Measurements from ENCODE around the gene IGSF21. TPM values are rescaled to one million over a fixed set of nuclear protein-coding genes. Genes with fewer than 3 reads are reported as not detected.

Gene IGSF21
- total RNA-seq, 1 experiment from 2014 or later: 5.2 TPM

DNA sequence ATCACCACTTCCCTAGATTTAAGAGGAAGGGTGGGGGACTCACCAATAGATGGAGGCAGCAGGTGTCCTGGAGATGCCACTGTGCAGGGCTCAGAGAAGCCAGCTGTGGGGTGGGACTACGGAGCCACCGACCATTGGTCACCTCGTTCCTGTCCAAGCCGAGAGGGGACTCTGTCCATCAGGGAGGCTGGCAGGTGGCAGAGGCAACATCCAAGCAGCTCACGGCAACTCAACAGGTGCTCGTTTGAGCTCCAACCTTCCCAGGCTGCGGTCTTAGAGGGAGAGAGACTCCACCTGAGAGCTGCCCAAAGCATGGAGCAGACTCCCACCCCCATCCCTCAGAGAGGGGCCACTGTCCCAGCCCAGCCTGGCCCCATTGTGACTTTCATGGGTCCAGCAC lies 71.4 kb downstream of the IGSF21 start:
- peaks cover 46 to 48% of the 10 kb centered on the region in 2 experiments for H3K4me1 Mint-ChIP-seq
- Histone ChIP-seq H4K91ac (ENCODE audit: insufficient read length, low read depth, low read length) (no peak overlapping the region), H3K4me1 (ENCODE audit: insufficient read depth, low read length) (peaks cover 21% of the 10 kb centered on the region; the same call in 1 of the 2 replicates), H3K9ac (ENCODE audit: extremely low read depth, insufficient read length, low read length) (no peak overlapping the region), H4K8ac (replicated peaks; ENCODE audit: insufficient read length, low read depth, low read length) (no peak overlapping the region), H3K4me2 (ENCODE audit: insufficient read depth, insufficient read length, low read length) (no peak overlapping the region), H3K14ac (ENCODE audit: insufficient read depth, low read length) (no peak overlapping the region), H2BK5ac (ENCODE audit: insufficient read length, low read length) (no peak overlapping the region), H2AK5ac (ENCODE audit: insufficient read length, low read length) (no peak overlapping the region), H2BK20ac (ENCODE audit: low read depth, low read length, poor library complexity, severe bottlenecking) (no peak overlapping the region), H2BK12ac (ENCODE audit: insufficient read length, low read depth, low read length) (no peak overlapping the region), H3T11ph (ENCODE audit: low read length) (no peak overlapping the region), H4K20me1 (ENCODE audit: control insufficient read depth, insufficient read depth, insufficient read length) (no peaks in the 10 kb centered on the region), H3K27ac (ENCODE audit: insufficient read length, low read depth, low read length) (no peak overlapping the region), H2BK15ac (ENCODE audit: low read depth, low read length) (no peak overlapping the region), H3K4ac (ENCODE audit: low read depth, low read length) (no peak overlapping the region), H2AFZ (ENCODE audit: low read length) (no peak overlapping the region), H3K23ac (ENCODE audit: insufficient read length, low read depth, low read length) (no peak overlapping the region), H2BK120ac (ENCODE audit: low read depth, low read length, poor library complexity, severe bottlenecking) (no peak overlapping the region), H3K79me2 (ENCODE audit: insufficient read depth, low read length) (no peaks in the 10 kb centered on the region), H3K18ac (ENCODE audit: insufficient read length, low read depth, low read length) (no peak overlapping the region), H3K23me2 (ENCODE audit: insufficient read length, low read depth, low read length, poor library complexity, severe bottlenecking) (no peaks in the 10 kb centered on the region), H4K5ac (ENCODE audit: insufficient read length, low read depth, low read length) (no peak overlapping the region), H3K27me3 (ENCODE audit: insufficient read depth, low read length) (no peaks in the 10 kb centered on the region), H3K79me1 (ENCODE audit: insufficient read depth, low read depth, low read length, poor library complexity, severe bottlenecking) (no peaks in the 10 kb centered on the region), H3K9me3 (ENCODE audit: control insufficient read depth, low read depth, low read length) (no peaks in the 10 kb centered on the region), H3K56ac (ENCODE audit: insufficient read length, low read depth, low read length) (no peak overlapping the region)
- 0 out of 2 replicates have a peak, but pooled peaks cover 2% of the 10 kb centered on the region for H3K27me3 Mint-ChIP-seq (ENCODE audit: low read depth)
- WGBS (ENCODE audit: extremely low coverage, insufficient read length, low lambda C conversion rate): no CpG with 5 or more reads among the region's 7 CpGs
- H3K4me3 Mint-ChIP-seq: no peak overlapping the region
- TF ChIP-seq, protein P1, sequence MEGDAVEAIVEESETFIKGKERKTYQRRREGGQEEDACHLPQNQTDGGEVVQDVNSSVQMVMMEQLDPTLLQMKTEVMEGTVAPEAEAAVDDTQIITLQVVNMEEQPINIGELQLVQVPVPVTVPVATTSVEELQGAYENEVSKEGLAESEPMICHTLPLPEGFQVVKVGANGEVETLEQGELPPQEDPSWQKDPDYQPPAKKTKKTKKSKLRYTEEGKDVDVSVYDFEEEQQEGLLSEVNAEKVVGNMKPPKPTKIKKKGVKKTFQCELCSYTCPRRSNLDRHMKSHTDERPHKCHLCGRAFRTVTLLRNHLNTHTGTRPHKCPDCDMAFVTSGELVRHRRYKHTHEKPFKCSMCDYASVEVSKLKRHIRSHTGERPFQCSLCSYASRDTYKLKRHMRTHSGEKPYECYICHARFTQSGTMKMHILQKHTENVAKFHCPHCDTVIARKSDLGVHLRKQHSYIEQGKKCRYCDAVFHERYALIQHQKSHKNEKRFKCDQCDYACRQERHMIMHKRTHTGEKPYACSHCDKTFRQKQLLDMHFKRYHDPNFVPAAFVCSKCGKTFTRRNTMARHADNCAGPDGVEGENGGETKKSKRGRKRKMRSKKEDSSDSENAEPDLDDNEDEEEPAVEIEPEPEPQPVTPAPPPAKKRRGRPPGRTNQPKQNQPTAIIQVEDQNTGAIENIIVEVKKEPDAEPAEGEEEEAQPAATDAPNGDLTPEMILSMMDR (conservative IDR thresholded peaks at IDR 0.05): no peak
- H3K27ac Mint-ChIP-seq: no peak overlapping the region
- no peaks in the 10 kb centered on the region for H3K36me3 Mint-ChIP-seq (ENCODE audit: insufficient read depth in 1 of 3, low read depth in 3 of 3)
- no peaks in the 10 kb centered on the region for H3K9me3 Mint-ChIP-seq
- no peak for DNase-seq

Data from H9 (cell line).